SJCRH30 (cell line): Measurements from ENCODE around the gene YWHAQ. TPM values are rescaled to one million over a fixed set of nuclear protein-coding genes. Genes with fewer than 3 reads are reported as not detected.
A peak's percentile ranks its signal among the peaks of the same experiment; 100 is the strongest.

ENCODE experiments used
- DNase-seq, 2 experiments: peaks; one replicate each; pipeline ENCODE4 v3.0.0-alpha.2; 2015 to 2020
- H3K27ac ChIP-seq: fragments of 250-450 bp; sonication (Bioruptor Pico); 2 replicates; pipeline ENCODE4 v1.5.1; 2020; ENCODE audit warnings: mild to moderate bottlenecking, moderate library complexity
- H3K27me3 ChIP-seq: fragments of 250-450 bp; sonication (Bioruptor Pico); 2 replicates; pipeline ENCODE4 v1.5.1; 2020; ENCODE audit warnings: mild to moderate bottlenecking, moderate library complexity
- H3K36me3 ChIP-seq: fragments of 250-450 bp; sonication (Bioruptor Pico); 2 replicates; pipeline ENCODE4 v1.5.1; 2020; ENCODE audit warnings: mild to moderate bottlenecking, moderate library complexity
- H3K4me1 ChIP-seq: fragments of 250-450 bp; sonication (Bioruptor Pico); 2 replicates; pipeline ENCODE4 v1.5.1; 2020; ENCODE audit warnings: mild to moderate bottlenecking, moderate library complexity
- H3K4me3 ChIP-seq: fragments of 250-450 bp; sonication (Bioruptor Pico); 2 replicates; pipeline ENCODE4 v1.5.1; 2020; ENCODE audit warnings: mild to moderate bottlenecking, moderate library complexity
- H3K9me3 ChIP-seq: fragments of 250-450 bp; sonication (Bioruptor Pico); replicated peaks from 2 replicates; pipeline ENCODE4 v1.5.1; 2020; ENCODE audit warnings: mild to moderate bottlenecking, moderate library complexity
- total RNA-seq: library from RNA; depleted of rRNA; stranded (reverse); fragments of >200 nt; shearing (Covaris generic); gene quantifications from 2 replicates; pipeline ENCODE4 v1.2.3, GENCODE V29; 2014

Gene YWHAQ
- total RNA-seq, 1 experiment from 2014 or later = 516 TPM

GRCh38 chr2:9661261-9661660 lies 30.5 kb upstream of the YWHAQ start:
- Histone ChIP-seq H3K36me3 (no peaks in the 10 kb centered on the region), H3K27me3 (no peaks in the 10 kb centered on the region), H3K27ac (no peak overlapping the region), H3K4me1 (peaks cover 30% of the 10 kb centered on the region), H3K4me3 (no peak overlapping the region), H3K9me3 (no peaks in the 10 kb centered on the region)
- DNase-seq = no peak

- DNase-seq = no peak
- Histone ChIP-seq H3K36me3 (no peaks in the 10 kb centered on the region), H3K27ac (no peak overlapping the region), H3K4me3 (no peak overlapping the region), H3K27me3 (no peaks in the 10 kb centered on the region), H3K4me1 (peaks cover 30% of the 10 kb centered on the region), H3K9me3 (no peaks in the 10 kb centered on the region)
Measured at GRCh38 chr2:9660781-9661180, 30.0 kb upstream of the YWHAQ start.

GRCh38 chr2:9660154-9660553 lies 29.4 kb upstream of the YWHAQ start:
- Histone ChIP-seq H3K9me3 (no peaks in the 10 kb centered on the region), H3K27me3 (no peaks in the 10 kb centered on the region), H3K4me1 (peaks cover 36% of the 10 kb centered on the region), H3K4me3 (no peak overlapping the region), H3K27ac (no peak overlapping the region), H3K36me3 (no peaks in the 10 kb centered on the region)
- no peak for DNase-seq

GRCh38 chr2:9658972-9659371 lies 28.2 kb upstream of the YWHAQ start:
- Histone ChIP-seq H3K4me3 (no peak overlapping the region), H3K4me1 (peaks cover 36% of the 10 kb centered on the region), H3K36me3 (no peaks in the 10 kb centered on the region), H3K27me3 (0 out of 2 replicates have a peak, but pooled peaks cover 2% of the 10 kb centered on the region), H3K9me3 (no peaks in the 10 kb centered on the region), H3K27ac (peak overlapping the region; percentile 51)
- DNase-seq = peak; percentile 92 to 97

- H3K27me3 ChIP-seq = 0 out of 2 replicates have a peak, but pooled peaks cover 2% of the 10 kb centered on the region
- H3K9me3 ChIP-seq = no peaks in the 10 kb centered on the region
- H3K4me3 ChIP-seq = no peak overlapping the region
- H3K4me1 ChIP-seq = peaks cover 36% of the 10 kb centered on the region
- no peaks in the 10 kb centered on the region for H3K36me3 ChIP-seq
- DNase-seq = no peak
- H3K27ac ChIP-seq = no peak overlapping the region
Measured at GRCh38 chr2:9657731-9658130, 26.9 kb upstream of the YWHAQ start.

GRCh38 chr2:9657083-9657482 lies 26.3 kb upstream of the YWHAQ start:
- no peak for DNase-seq
- H3K27ac ChIP-seq = no peak overlapping the region

GRCh38 chr2:9656270-9656766 lies 25.5 kb upstream of the YWHAQ start:
- Histone ChIP-seq H3K27me3 (0 out of 2 replicates have a peak, but pooled peaks cover 2% of the 10 kb centered on the region), H3K4me1 (peaks cover 36% of the 10 kb centered on the region), H3K4me3 (no peak overlapping the region), H3K27ac (peak overlapping the region; percentile 21; the same call in 1 of the 2 replicates), H3K9me3 (no peaks in the 10 kb centered on the region), H3K36me3 (no peaks in the 10 kb centered on the region)
- DNase-seq = peak; percentile 82 to 86

More at GRCh38 chr2:9657083-9657482, 26.3 kb upstream of the YWHAQ start:
- H3K4me3 ChIP-seq = no peak overlapping the region
- H3K9me3 ChIP-seq = no peaks in the 10 kb centered on the region
- H3K27me3 ChIP-seq = 0 out of 2 replicates have a peak, but pooled peaks cover 2% of the 10 kb centered on the region
- H3K4me1 ChIP-seq = peaks cover 36% of the 10 kb centered on the region
- no peaks in the 10 kb centered on the region for H3K36me3 ChIP-seq

GRCh38 chr2:9655441-9656269 lies 24.9 kb upstream of the YWHAQ start:
- Histone ChIP-seq H3K36me3 (no peaks in the 10 kb centered on the region), H3K27me3 (0 out of 2 replicates have a peak, but pooled peaks cover 2% of the 10 kb centered on the region), H3K9me3 (no peaks in the 10 kb centered on the region), H3K4me3 (no peak overlapping the region), H3K27ac (peak overlapping the region; percentile 21; the same call in 1 of the 2 replicates), H3K4me1 (peaks cover 36% of the 10 kb centered on the region)
- no peak for DNase-seq

GRCh38 chr2:9654452-9655100 lies 23.8 kb upstream of the YWHAQ start:
- no peak overlapping the region for H3K4me3 ChIP-seq
- no peak overlapping the region for H3K27ac ChIP-seq
- no peaks in the 10 kb centered on the region for H3K9me3 ChIP-seq
- no peaks in the 10 kb centered on the region for H3K36me3 ChIP-seq
- H3K4me1 ChIP-seq = peaks cover 36% of the 10 kb centered on the region
- 0 out of 2 replicates have a peak, but pooled peaks cover 2% of the 10 kb centered on the region for H3K27me3 ChIP-seq
- no peak for DNase-seq

GRCh38 chr2:9653485-9654271 lies 22.9 kb upstream of the YWHAQ start:
- no peak overlapping the region for H3K4me3 ChIP-seq
- H3K4me1 ChIP-seq = peaks cover 30% of the 10 kb centered on the region
- H3K27ac ChIP-seq = no peak overlapping the region
- no peaks in the 10 kb centered on the region for H3K36me3 ChIP-seq
- H3K9me3 ChIP-seq = no peaks in the 10 kb centered on the region
- H3K27me3 ChIP-seq = 0 out of 2 replicates have a peak, but pooled peaks cover 2% of the 10 kb centered on the region
- no peak for DNase-seq

GRCh38 chr2:9652898-9653479 lies 22.2 kb upstream of the YWHAQ start:
- H3K9me3 ChIP-seq = no peaks in the 10 kb centered on the region
- no peak overlapping the region for H3K27ac ChIP-seq
- H3K27me3 ChIP-seq = peaks cover 5% of the 10 kb centered on the region; the same call in 1 of the 2 replicates
- H3K4me3 ChIP-seq = no peak overlapping the region
- peaks cover 23% of the 10 kb centered on the region for H3K4me1 ChIP-seq
- H3K36me3 ChIP-seq = no peaks in the 10 kb centered on the region
- DNase-seq = no peak

GRCh38 chr2:9652267-9652666 lies 21.5 kb upstream of the YWHAQ start:
- Histone ChIP-seq H3K27me3 (peaks cover 12% of the 10 kb centered on the region), H3K9me3 (no peaks in the 10 kb centered on the region), H3K27ac (no peak overlapping the region), H3K4me3 (no peak overlapping the region), H3K36me3 (no peaks in the 10 kb centered on the region), H3K4me1 (peaks cover 18% of the 10 kb centered on the region)
- DNase-seq = no peak

- Histone ChIP-seq H3K27me3 (peaks cover 16% of the 10 kb centered on the region), H3K36me3 (no peaks in the 10 kb centered on the region), H3K4me1 (peaks cover 1% of the 10 kb centered on the region), H3K27ac (no peak overlapping the region), H3K9me3 (no peaks in the 10 kb centered on the region), H3K4me3 (no peak overlapping the region)
- no peak for DNase-seq
Measured at GRCh38 chr2:9650119-9650821, 19.5 kb upstream of the YWHAQ start.

- H3K4me1 ChIP-seq = no peaks in the 10 kb centered on the region; the same call in 1 of the 2 replicates
- no peak for DNase-seq
- no peak overlapping the region for H3K4me3 ChIP-seq
- no peaks in the 10 kb centered on the region for H3K36me3 ChIP-seq
- peaks cover 14% of the 10 kb centered on the region for H3K27me3 ChIP-seq
- no peaks in the 10 kb centered on the region for H3K9me3 ChIP-seq
- no peak overlapping the region for H3K27ac ChIP-seq
Measured at GRCh38 chr2:9649261-9649660, 18.5 kb upstream of the YWHAQ start.
